Gastrocnemius medialis (tissue), 4 donors: ENCODE measurements around the gene ZNF747. TPM values are rescaled to one million over a fixed set of nuclear protein-coding genes. Genes with fewer than 3 reads are reported as not detected.

Source experiments
- ATAC-seq, 2 donors: fragments of 150-250 bp; one replicate each; pipeline ENCODE4 v1.9.1; 2016
- DNase-seq, 2 donors: peaks; one replicate each; pipeline ENCODE4 v3.0.0-alpha.2; 2019
- H3K27ac ChIP-seq, 4 donors: fragments of 200-600 bp; sonication (generic); 1 replicate in 1 of 4; 2 replicates in 3 of 4; pipeline ENCODE4 v1.5.1; 2016 to 2018; ENCODE audit warnings: mild to moderate bottlenecking in 2 of 4, moderate library complexity in 1 of 4
- H3K27me3 ChIP-seq, 3 donors: fragments of 200-600 bp; sonication (generic) in 2 of 3; 1 replicate in 1 of 3; 2 replicates in 2 of 3; pipeline versions ENCODE4 v1.5.1 to v1.6.0; 2016 to 2019; ENCODE audit warnings: mild to moderate bottlenecking in 1 of 3, moderate library complexity in 1 of 3
- H3K36me3 ChIP-seq, 2 donors: fragments of 200-600 bp; sonication (generic) in 1 of 2; one replicate each; pipeline ENCODE4 v1.5.1; 2017 to 2018
- H3K4me1 ChIP-seq, 2 donors: fragments of 200-600 bp; sonication (generic) in 1 of 2; one replicate each; pipeline ENCODE4 v1.5.1; 2016 to 2017; ENCODE audit warnings: mild to moderate bottlenecking in 2 of 2
- H3K4me3 ChIP-seq, 4 donors: fragments of 200-600 bp; sonication (generic) in 3 of 4; 1 replicate in 1 of 4; 2 replicates in 3 of 4; pipeline ENCODE4 v1.5.1; 2016 to 2019; ENCODE audit warnings: mild to moderate bottlenecking in 2 of 4
- H3K9me3 ChIP-seq, 3 donors: fragments of 200-600 bp; sonication (generic) in 2 of 3; 1 replicate in 1 of 3; 2 replicates in 2 of 3; pipeline ENCODE4 v1.5.1; 2016 to 2019
- POLR2A ChIP-seq, 2 donors: fragments of 450-650 bp; IDR thresholded peaks; one replicate each; pipeline ENCODE4 v1.6.1; 2017; ENCODE audit warnings: antibody characterized with exemption in 2 of 2, mild to moderate bottlenecking in 2 of 2, moderate library complexity in 2 of 2
- in situ Hi-C, 4 donors: fragments of 200-750 bp; cut with MboI; loops; one replicate each; pipeline versions ENCODE4 v1.15.0 to v1.8.0; 2017; ENCODE audit warnings: low sequenced_read_pairs in 4 of 4
- intact Hi-C: fragments of 100-400 bp; cut with DNase I; formaldehyde crosslinking; loops from one replicate; pipeline ENCODE4 v1.15.1; 2023; ENCODE audit warnings: low total_unique reads
- total RNA-seq, 4 donors: library from RNA; depleted of rRNA; stranded (reverse); fragments of >200 nt; gene quantifications; one replicate each; pipeline versions ENCODE4 v1.1.0 to v1.2.3, GENCODE V29; 2016
- TF ChIP-seq, protein P1 (sequence below), 5 experiments: fragments of 450-650 bp in 3 of 5; fragments of 200-600 bp in 2 of 5; sonication (generic) in 2 of 5; IDR thresholded peaks in 4 of 5; conservative IDR thresholded peaks in 1 of 5; 1 replicate in 4 of 5; 2 replicates in 1 of 5; pipeline ENCODE4 v1.5.1; 2016 to 2019; ENCODE audit warnings: antibody characterized with exemption in 5 of 5, mild to moderate bottlenecking in 3 of 5, moderate library complexity in 3 of 5

The ZNF747 gene
- 10 to 100 TPM in 3 of 4 donors, 1 to 10 TPM in 1; 8.6 to 17.5 (median 13.1) TPM for total RNA-seq

DNA sequence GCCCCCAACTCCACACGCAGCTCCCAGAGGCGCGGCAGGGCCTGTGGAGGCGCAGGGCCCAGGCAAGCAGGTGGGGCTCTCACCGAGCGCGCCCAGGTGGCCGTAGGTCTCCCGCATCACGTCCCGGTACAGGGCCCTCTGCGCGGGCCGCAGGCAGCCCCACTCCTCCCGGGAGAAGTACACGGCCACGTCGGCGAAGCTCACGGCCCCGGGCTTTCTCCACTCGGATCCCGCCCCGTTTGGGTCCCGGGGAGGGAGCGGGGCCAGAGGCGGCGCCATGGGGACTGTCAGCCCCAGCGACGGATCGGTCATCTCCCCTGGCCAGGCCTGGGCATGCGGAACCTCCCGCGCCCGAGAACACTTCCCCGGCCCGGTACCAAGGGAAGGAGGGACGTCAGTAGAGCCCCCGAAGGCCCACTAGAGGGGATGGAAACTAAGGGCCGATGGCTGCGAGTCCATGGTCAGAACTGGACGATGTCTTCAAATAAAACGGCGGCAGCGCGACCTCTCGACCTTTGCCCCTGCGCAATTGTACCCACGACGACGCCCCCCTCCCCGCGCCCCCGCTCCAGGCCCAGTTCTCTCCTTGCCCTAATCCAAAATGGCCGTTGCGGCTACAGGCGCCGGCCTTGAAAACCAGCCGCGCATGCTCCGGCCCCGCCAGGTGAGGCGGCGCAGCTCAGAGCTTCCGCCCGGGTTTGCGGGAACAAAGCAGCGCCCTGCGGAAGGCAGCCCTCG lies at the start of gene ZNF747:
TSS of gene ZNF747 (minus strand) at position 491 of the 738 bp plus-strand sequence. CDS start at position 312, 179 bp downstream.
- ATAC-seq: peak; percentile 87 to 91
- Histone ChIP-seq H3K9me3 (no peaks in the 10 kb centered on the region), H3K36me3 (peaks cover 0 to 10% of the 10 kb centered on the region in 2 donors), H3K4me1 (peaks cover 23 to 24% of the 10 kb centered on the region in 2 donors), H3K27me3 (no peaks in the 10 kb centered on the region), H3K4me3 (peak within 1 kb of the TSS; percentile 65 to 88 (median 82)), H3K27ac (peak within 1 kb of the TSS; percentile 90 to 96 (median 94))
- intact Hi-C loops (loop anchor here (1.0 to 10.0 kb wide), 5 partner anchors 24 to 540 kb away; partner anchors contain the start of genes HIRIP3, INO80E, ZNF688 and ZNF764), in situ Hi-C loops (loop anchor here in 2 of 4 donors (10.0 kb wide), 2 partner anchors 90 to 100 kb away; partner anchors contain the start of genes DCTPP1 (in 1 of the 2) and SEPHS2 (in 1 of the 2))
- DNase-seq: peak; percentile 93 to 95
- TF ChIP-seq, protein P1, sequence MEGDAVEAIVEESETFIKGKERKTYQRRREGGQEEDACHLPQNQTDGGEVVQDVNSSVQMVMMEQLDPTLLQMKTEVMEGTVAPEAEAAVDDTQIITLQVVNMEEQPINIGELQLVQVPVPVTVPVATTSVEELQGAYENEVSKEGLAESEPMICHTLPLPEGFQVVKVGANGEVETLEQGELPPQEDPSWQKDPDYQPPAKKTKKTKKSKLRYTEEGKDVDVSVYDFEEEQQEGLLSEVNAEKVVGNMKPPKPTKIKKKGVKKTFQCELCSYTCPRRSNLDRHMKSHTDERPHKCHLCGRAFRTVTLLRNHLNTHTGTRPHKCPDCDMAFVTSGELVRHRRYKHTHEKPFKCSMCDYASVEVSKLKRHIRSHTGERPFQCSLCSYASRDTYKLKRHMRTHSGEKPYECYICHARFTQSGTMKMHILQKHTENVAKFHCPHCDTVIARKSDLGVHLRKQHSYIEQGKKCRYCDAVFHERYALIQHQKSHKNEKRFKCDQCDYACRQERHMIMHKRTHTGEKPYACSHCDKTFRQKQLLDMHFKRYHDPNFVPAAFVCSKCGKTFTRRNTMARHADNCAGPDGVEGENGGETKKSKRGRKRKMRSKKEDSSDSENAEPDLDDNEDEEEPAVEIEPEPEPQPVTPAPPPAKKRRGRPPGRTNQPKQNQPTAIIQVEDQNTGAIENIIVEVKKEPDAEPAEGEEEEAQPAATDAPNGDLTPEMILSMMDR (IDR thresholded peaks at IDR 0.05 in 4 of 5, conservative IDR thresholded peaks at IDR 0.05 in 1 of 5): peak in 1 of 5 experiments; percentile 6
- peak; percentile 71 to 74 for TF ChIP-seq POLR2A (IDR thresholded peaks at IDR 0.05)

GRCh38 chr16:30582611-30583340 lies 48.1 kb upstream of the ZNF747 start:
- no peaks in the 10 kb centered on the region for H3K9me3 ChIP-seq
- in situ Hi-C loops (no loop called here), intact Hi-C loops (no loop called here)
- H3K4me3 ChIP-seq: no peak overlapping the region
- H3K4me1 ChIP-seq: peaks cover 14% of the 10 kb centered on the region in 2 donors
- TF ChIP-seq POLR2A (IDR thresholded peaks at IDR 0.05): no peak
- no peak for DNase-seq
- no peak overlapping the region for H3K27ac ChIP-seq
- H3K27me3 ChIP-seq: no peaks in the 10 kb centered on the region
- ATAC-seq: no peak
- H3K36me3 ChIP-seq: peaks cover 0 to 37% of the 10 kb centered on the region in 2 donors

DNA sequence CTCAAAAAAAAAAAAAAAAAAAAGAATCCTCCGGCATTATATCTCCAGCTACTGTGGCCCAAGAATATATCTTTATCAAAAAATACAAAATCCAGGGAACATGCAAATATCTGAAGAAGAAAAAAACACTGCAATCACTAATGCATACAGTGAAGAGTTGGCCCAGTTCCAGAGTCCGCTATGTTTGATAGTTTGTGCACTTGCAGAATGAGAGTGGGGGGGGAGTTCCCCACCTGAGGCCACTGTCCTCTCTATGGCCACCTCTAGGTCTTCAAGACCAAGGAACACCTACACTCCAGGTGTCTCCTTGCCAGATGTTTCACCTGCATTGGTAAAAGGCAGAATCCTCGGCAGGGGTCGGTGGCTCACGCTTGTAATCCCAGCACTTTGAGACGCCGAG lies 46.8 kb upstream of the ZNF747 start:
- H3K36me3 ChIP-seq: peaks cover 0 to 37% of the 10 kb centered on the region in 2 donors

DNA sequence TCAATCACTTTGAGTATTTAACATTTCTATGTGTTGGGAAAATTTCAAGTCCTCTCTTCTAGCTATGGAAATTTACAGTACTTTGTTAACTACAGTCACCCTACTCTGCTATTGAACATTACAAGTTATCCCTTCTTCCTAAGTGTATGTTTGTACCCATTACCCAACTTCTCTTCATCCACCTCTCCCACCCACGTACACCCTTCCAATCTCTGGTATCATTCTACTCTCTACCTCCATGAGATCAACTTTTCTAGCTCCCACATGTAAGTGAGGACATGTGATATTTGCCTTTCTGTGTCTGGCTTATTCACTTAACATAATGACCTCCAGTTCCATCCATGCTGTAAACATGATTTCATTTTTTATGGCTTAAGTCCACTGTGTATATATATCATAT lies 40.0 kb upstream of the ZNF747 start:
- no peak for TF ChIP-seq POLR2A (IDR thresholded peaks at IDR 0.05)
- TF ChIP-seq, protein P1 (IDR thresholded peaks at IDR 0.05 in 4 of 5, conservative IDR thresholded peaks at IDR 0.05 in 1 of 5): no peak
- Histone ChIP-seq H3K27ac (no peak overlapping the region), H3K4me1 (peaks cover 21 to 24% of the 10 kb centered on the region in 2 donors), H3K9me3 (no peaks in the 10 kb centered on the region), H3K36me3 (peaks cover 0 to 12% of the 10 kb centered on the region in 2 donors), H3K27me3 (no peaks in the 10 kb centered on the region), H3K4me3 (no peak overlapping the region)
- ATAC-seq: no peak
- intact Hi-C loops: loop anchor here (5.0 kb wide), 1 partner anchor 33 kb away; no protein-coding TSS in a partner anchor
- in situ Hi-C loops: loop anchor here in 2 of 4 donors (5.0 to 10.0 kb wide), 2 partner anchors 60 to 78 kb away; partner anchors contain the start of gene PRR14 (in 1 of the 2)
- no peak for DNase-seq

More for the DNA sequence above, 46.8 kb upstream of the ZNF747 start:
- ATAC-seq (no peak), DNase-seq (no peak)
- TF ChIP-seq, protein P1 (IDR thresholded peaks at IDR 0.05 in 4 of 5, conservative IDR thresholded peaks at IDR 0.05 in 1 of 5): no peak
- TF ChIP-seq POLR2A (IDR thresholded peaks at IDR 0.05): no peak
- no peak overlapping the region for H3K4me3 ChIP-seq
- no peaks in the 10 kb centered on the region for H3K27me3 ChIP-seq
- H3K27ac ChIP-seq: no peak overlapping the region
- peaks cover 14% of the 10 kb centered on the region in 2 donors for H3K4me1 ChIP-seq
- in situ Hi-C loops (no loop called here), intact Hi-C loops (loop anchor here (1.0 kb wide), 1 partner anchor 9 kb away; no protein-coding TSS in a partner anchor)
- no peaks in the 10 kb centered on the region for H3K9me3 ChIP-seq
